Measurements from ENCODE around the gene MITF.
"Not testable (repeated sequence)": the region's sequence is repeated elsewhere in the genome, so short reads cannot be mapped to it uniquely, and the experiment has no call there.

Gene MITF

DNA sequence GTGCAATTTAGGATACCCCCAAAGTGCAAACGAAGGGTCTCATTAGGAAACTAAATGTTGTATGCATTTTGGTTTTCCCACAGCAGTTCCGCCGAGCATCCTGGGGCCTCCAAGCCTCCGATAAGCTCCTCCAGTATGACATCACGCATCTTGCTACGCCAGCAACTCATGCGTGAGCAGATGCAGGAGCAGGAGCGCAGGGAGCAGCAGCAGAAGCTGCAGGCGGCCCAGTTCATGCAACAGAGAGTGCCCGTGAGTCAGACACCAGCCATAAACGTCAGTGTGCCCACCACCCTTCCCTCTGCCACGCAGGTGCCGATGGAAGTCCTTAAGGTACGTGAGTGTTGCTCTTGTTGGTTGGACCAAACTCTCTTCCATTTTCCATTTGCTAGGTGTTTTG, 139.8 kb downstream of the MITF start:
- peak in 1 of 2 donors; percentile 0 for DNase-seq

DNA sequence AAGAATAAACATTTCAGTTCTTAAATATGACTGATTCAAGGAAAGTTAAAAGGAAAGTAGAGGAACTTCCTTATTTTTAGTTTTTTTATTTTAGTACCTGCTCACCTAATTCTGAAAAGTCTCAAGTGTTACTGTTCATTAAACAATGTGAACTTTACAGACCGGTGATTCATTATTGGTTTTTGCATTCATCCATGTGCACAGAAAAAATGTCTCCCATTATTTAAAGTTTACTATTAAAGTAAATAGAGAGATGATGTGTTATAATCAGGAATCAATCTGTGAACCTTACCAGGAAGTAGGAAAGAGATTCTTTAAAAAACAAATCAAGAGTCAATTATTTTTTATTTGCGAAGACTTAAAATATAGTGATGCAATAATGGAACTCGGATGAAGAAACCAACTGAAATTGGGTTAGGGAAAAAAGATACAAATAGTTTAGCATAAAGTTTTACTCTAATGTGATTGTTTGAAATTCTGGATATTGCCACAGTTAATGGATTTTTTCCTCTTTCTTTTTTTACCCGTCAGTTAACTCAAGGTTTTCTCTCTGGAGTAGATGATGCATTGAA, 140.9 kb downstream of the MITF start:
- no peak for DNase-seq

DNA sequence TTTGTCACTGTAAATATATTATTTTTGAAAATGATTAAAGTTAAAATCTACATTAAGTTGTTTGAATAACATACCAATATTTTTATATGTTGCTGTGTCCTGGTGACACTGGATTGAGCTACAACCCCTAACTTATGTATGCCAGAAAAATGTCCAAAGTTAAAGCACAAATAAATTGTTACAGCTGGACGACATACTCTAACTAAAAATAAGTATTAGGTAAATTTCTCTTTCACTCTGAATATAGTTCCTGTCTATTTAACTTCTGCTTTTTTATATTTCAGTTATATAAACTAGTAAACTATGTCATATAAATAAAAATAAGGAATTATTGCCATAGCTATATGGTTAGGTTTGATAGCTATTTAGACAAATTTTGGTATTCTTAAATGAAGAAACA, 141.8 kb downstream of the MITF start:
- no peak for DNase-seq

DNA sequence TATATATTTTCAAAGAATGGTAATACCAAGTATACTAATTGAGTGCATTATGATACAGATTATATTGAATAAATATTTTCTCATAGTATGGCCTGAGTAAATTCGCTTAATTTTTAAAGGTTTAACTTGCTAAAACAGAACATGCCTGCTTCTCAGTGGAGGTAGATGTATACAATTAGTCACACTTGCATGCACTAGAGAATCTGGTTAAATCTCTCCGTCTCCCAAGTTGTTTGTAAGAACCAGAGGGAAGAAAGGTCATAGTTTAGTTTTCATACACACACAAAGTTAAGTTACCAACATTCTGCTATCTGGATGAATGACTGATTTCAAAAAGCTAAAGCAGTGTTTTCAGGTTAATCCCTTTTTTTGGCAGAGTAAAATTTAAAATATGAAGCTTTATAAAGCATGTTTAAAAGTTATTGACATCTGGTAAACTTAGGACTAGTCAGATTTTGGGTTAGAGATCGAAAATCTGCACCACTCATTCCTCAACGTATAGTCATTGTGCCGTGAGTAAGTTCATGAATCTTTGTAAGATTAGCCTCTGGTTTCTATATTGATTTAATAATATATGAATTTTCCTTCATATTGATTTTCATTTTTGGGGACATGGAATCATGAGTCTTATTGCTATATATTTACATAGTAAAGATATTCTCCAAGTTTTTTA, 142.6 kb downstream of the MITF start:
- no peak for DNase-seq

DNA sequence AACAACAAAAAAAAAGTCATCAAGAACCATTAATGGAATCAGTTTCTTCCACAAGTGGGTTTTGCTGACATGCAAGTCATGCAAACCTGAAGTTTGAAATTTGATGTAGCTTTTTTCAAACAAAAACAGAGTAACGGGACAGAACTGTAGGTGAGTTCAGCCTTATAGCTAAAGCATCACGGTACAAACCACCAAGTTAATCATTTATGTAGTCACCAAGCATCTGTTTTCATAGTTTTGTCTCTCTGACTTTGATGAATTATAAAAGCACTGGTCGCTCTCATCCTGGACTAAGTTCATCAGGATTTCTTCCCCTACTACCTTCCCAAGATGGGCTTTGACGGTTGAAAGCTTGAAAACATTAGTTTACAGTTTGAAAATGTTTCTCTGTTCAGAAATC, 143.3 kb downstream of the MITF start:
- no peak for DNase-seq

DNA sequence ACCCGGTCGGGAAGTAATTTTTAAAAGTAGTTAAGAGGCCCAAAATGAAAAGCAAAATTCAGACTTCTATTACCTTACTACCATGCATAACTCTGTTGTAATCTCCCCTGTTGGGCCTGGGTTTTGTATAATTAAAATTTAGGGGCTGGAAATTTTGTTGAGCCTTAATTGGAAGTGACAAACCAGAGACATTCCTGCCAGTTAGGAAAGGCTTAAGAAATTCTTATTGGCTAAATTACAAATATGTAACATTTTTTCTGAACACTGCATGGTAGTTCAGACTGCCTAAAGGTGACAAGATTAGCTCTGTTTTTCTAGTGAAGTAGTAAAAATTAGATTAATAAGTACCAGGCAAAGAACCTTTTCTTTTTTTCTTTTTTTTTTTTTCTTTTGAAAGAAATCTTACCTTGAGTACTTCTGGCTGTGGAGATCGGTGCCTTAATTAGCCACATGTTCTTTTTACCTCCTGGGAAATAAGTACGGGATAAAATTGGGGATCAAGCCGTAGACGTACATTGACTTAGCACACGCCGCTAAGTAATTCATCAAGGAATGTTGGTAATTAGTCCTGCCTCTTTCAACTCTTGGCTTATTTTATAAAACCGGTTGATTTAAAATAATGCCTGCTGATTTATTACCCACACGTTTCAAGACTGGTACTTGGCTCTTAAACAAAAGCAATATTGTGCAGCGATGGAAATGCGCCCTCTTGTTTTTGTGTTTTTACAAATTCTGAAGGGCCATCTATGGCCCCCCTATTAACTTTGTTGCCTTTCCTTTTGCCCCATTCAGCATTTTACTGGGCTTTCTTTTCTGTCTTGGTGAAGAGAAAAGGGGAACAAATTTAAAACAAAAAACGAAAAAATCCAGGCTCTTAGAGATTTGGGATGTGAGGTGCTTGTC, 149.0 kb downstream of the MITF start:
- no peak for DNase-seq

DNA sequence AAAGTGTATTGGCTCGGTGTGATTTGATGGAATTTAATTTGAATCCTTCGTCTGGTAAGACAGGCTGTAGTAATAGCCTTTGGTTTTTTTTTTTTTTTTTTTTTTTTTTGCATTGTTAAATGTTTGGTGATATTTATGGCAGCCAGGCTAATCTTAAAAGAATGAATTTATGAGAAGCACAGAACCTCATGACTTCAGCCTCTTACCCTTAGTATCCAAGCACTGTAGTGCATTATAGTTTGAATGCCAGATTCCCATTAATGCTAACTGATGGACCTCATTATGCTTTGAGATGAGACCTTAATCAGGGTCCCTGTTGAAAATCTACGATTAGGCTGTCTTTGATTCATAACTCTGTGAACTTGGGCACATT, 149.7 kb downstream of the MITF start:
- DNase-seq: no peak

DNA sequence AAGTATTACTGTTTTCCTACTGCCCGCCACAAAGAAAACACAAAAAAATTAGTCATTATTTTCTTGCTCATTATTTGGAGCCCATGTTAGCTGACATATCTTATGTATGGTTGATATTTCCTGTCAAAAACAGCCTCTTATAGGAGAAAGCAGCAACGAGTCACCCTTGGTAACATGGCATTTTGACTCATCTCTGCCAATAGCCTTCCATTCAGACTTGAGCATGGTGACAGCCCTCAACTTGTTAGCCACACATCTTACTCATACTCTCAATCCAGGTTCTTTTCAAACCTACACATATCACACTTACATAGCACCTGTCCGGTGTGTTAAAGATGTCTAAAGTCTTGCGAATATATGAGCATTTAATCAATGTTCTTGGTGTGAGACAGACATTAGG, 150.8 kb downstream of the MITF start:
- no peak for DNase-seq

DNA sequence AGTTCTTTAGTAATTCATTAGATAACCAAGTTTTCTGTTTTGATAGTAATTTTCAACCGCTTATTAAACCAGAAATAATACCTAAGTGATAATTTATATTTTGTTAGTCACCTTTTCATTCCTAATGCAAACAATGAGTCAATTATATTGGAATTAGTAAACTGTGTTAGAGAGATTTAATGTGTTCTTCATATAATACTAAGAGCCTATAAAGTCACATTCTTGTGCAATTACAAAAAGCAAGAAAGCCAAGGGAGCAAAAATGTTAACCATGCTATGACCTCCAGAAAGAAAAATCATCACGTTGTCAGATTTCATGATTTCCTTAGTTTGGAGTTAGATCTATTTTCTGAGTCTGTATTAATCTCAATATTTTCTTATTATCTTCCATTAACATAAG, 151.4 kb downstream of the MITF start:
- DNase-seq: no peak

DNA sequence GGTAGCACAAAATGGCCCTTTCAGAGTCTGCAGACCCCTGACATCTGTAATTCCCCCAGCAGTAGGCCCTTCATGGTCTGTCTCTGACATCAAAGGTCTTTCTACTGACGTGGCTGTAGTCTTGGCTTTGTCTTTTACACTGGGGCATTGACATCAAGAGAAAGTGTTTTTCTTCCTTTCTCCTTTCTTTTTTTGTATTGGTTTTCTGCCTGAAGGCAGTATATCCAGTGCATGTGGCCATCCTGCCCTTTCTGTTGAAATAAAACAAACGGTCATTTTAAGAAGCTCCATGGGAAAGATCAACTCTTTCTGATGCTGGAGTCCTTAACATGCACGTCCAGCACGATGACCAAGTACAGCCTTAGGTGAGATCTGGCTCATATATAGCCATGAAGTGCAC, 153.4 kb downstream of the MITF start:
- no peak for DNase-seq

DNA sequence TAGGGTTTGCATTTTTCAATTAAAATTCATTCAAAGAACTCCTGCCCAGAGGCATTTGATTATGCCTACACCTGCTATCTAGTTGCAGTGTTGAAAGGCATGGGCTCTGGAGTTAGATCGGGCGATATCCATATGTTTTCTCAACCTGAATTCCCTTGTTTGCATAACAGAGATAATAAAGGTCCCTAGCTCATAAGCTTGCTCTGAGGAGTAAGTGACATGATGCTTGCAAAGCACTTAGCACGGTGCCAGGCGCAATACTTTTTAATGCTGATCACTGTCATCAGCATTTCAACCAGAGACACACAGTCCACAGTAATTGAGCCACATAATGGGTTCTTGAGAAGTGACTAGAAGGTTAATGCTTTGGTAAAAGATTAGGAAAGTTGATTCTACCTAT, 154.0 kb downstream of the MITF start:
- DNase-seq: no peak

DNA sequence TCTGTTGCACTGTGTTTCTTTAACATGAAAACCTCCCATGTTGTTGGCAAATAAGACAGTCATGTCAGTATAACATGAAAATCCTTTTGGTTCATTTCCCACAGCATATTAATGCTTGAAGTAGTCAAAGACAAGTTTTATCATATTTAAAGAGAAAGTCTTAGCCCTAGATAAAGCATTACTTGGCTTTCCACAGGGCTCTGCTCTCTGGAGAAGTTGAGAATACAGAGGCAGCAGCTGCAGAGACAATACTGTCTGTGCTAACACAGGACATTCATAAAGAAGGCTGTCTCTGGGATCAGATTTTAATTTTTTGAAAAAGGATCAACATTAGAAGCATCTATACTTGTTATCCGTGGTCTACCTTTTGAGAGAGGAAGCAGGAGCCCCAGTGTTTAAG, 156.8 kb downstream of the MITF start:
- no peak for DNase-seq

DNA sequence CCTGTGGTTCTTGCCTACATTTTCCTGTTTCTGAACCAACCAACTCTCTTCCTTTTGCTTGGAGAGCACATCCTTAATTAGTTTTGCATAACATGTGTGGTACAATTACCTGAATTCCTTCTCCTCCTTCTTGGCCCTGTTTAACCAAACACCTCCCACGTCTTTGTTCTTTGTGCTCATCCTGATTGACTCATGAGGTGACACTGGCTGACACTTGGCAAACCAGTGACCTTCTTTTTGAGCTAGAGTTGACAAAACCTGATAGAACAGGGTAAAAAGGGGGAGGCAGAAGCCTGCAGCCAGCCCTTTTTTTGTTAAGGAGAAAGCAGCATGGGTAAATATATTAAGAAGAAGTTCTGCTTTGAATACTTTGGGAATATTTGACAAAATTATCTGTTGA, 161.1 kb downstream of the MITF start:
- no peak for DNase-seq

DNA sequence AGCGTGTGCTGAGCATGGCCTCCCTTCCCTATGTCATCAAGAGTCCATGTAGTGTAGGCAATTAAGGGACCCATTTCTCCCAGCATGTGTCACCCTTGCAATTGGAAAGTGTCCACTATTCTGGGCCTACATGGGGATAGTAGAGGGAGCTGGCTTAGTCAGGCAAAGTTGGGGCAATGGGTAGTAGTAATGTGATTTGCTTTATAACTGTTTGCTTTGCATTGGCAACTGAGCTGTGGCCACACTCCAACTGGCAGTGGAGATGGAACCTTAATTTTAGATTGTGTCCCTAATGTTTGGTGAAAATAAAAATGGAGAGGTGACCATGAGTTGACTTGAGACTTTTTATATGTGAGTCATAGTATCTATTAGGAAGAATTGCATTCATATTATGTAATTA, 162.5 kb downstream of the MITF start:
- no peak for DNase-seq

DNA sequence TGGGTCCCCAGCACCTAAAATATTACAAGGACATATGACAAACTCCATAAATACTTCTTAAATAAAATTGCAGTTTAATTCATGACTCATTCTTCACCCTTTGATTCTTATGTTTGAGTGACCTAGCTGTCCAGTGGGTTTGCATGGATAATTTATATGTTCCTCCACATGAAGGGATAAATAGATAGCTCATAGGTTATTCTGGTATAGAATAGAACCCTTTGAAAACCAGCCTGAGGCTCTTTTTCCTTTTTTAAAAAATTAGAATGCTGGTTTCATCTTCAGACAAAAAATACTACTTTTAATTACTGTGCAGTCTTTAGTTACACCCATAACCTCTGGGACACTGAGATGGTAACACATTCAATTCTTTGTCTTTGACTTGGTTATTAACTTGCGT, 163.1 kb downstream of the MITF start:
- no peak for DNase-seq

DNA sequence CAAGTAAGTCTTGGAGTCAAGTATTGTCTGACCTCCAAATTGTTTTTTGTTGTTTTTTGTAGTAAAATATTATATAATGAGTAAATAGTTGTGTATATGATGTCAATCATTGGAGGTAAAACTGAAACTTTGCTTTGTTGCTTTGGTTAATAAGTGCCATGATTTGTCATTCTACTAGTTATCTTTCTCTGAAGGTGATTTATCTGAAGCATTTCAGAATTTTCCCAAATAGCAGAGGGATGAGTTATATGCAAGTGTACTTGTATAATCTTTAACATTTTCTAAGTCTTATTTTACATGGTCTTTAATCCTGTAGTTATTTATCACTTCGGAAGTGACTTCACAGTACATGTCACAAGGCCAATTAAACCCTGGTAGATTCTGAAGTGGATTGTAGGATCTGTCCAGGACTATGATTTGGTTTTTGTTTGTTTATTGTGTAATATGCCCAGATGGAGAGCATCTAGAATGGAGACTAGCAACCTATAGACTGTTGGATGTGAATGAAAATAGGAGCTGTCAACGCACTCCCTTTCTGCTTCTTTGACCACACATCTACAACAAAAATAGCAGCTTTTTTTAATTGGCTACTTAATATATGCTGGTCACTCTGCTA, 167.2 kb downstream of the MITF start:
- DNase-seq: no peak

DNA sequence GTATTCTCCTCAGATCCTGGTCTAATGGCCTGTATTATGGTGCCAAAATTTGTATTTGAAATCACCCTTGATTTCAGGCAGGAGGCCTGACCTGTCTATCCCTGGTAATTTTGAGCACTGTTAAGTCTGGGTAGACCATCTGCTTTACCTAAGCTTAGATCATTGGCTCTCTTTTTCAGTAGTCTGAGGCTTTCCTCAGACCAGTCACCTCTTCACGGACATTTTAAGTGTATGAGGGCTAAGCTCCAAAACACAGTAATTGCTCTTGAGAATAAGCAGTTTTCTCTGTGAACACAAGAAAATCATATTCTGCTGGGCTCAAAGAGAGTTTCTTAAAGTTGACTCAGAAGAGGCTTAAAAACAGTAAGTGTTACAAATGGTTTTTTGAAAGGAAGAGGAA, 168.3 kb downstream of the MITF start:
- no peak for DNase-seq

DNA sequence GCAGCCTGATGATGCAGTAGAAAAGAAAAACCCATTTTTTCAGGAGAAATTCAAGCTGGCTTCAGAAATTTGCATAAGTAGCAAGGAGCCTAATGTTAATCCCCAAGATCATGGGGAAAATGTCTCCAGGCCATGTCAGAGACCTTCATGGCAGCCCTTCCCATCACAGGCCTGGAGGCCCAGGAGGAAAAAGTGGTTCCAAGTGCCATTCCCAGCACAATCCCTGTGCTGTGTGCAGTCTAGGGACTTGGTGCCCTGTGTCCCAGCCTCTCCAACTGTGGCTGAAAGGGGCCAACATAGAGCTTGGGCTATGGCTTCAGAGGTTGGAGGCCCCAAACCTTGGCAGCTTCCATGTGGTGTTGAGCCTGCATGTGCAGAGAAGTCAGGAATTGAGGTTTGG, 170.6 kb downstream of the MITF start:
- DNase-seq: not testable (repeated sequence)

DNA sequence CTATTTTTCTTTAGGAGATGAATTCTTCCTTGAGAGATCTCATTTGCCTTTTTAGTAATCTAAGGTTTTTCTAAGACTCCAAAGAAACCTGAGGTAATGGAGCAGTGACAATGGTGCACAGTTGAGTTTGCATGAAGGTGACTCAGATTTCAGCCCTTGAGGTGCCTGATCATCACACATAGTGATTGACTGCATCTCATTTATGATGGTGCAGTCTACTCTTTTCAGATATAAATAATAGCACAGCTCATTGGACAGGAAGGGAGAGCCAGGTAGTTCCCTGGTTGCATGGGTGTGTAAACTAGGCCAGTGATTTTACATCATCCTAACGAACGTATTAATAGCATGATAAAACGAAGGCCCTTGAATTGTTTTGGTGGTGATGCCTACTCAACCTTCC, 174.2 kb downstream of the MITF start:
- no peak for DNase-seq

DNA sequence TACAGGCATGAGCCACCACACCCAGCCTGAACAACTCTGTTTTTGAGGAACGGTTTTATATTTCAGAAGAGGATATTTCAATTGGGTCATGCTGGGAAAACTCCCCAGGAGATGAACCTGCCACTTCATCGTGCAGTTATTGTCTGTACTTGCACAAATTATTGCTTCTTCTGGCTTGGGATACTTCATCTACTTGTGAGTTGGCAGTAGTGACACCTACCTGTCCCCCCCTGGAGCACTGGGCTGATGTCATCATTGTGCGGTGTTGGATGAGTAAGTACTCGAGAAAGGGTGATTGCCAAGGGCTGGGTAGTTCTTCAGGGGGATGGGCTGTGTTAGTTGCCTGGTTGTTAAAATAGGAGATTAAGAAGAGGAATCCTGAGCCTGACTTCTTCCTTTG, 175.1 kb downstream of the MITF start:
- no peak for DNase-seq

DNA sequence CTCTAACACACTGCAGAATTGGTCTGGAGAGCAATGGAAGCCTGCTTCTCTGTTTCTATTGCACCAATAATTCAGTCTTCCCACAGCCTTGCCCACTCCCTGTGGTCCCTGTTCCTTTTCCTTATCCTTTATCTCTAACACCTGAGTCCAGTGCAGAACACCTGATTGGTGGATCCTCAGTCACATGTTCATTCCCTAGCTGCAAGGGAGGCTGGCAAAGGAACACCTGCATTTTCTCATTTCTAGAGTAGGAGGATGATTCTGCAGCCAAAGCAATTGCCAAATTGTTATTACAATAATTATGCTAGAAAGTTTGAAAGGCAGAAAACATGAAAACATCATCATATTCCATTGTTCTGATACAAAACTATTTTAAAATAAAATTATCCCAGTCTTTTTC, 176.5 kb downstream of the MITF start:
- DNase-seq: no peak

DNA sequence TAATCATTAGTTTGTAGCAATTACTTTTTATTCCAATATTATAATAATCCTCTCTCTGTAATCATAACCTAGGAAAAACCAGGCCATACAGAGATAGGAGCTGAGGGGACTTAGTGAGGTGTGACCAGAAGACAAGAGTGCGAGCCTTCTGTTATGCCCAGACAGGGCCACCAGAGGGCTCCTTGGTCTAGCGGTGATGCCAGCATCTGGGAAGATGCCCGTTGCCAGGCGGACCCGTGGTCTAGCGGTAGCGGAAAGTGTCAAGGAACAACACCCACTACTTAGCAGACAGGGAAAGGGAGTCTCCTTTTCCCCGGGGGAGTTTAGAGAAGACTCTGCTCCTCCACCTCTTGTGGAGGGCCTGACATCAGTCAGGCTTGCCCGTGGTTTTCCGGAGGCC, 180.7 kb downstream of the MITF start:
- not testable (repeated sequence) for DNase-seq

DNA sequence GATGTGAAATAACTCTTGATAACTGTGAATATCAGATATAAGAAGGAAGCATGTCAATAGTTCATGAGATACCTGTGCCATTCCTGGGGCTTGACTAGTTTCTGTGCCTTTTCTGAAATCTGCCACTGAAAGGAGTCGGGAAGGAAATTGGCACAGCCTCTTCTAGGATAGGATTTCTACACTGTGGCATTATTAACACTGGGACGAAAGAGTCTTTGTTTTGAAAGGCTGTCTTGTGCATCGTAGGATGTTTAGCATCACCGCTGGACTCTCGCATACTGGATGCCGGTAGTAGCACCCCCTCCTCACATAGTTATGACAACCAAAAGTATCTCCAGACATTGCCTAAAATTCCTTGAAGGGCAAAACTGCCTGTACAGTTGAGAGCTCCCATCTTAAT, 182.4 kb downstream of the MITF start:
- DNase-seq: no peak

DNA sequence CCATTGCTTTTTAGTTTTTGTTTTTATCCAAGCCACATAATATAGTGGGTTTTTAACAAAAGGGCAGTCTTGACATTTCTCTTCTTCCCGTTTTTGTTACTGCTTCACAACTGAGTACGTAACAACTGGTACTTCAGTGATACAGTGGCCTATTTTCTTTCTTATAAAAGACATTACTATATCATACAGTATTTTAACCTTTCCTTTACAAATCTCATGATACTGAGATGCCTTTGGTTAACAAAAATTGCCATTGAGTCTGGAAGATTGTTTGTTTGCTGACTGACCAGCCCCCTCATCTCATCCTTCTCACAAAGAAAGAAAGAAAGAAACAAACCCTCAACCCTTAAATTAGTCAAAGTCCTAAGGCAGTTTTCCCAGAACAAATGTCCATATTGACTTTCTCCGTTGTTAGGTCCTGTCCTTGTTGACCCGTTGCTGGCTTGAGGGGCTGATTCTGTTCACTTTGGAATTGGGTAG, 183.3 kb downstream of the MITF start:
- no peak for DNase-seq
